Smooth muscle cell of the pulmonary artery (primary cell): ENCODE results near the gene MYO1H. TPM values are rescaled to one million over a fixed set of nuclear protein-coding genes. Genes with fewer than 3 reads are reported as not detected.

Experiments used
- total RNA-seq: library from RNA; depleted of rRNA; stranded (reverse); fragments of >200 nt; gene quantifications from 2 replicates; pipeline ENCODE4 v1.2.3, GENCODE V29; 2014

MYO1H gene
- not detected in 2 replicates for total RNA-seq

GRCh38 chr12:109347589-109347988, at the start of gene MYO1H:
MYO1H (plus strand) TSS chr12:109347900; CDS start chr12:109347961, 61 bp downstream.

GRCh38 chr12:109308534-109309380, 38.9 kb upstream of the MYO1H start, which contains the start of gene FOXN4:
FOXN4 (minus strand) TSS chr12:109309284; CDS start chr12:109308321, 963 bp downstream.

GRCh38 chr12:109477185-109477962, 129.7 kb downstream of the MYO1H start, which contains the start of the genes KCTD10 and UBE3B:
KCTD10 (minus strand) TSS chr12:109477300; CDS start chr12:109477262, 38 bp downstream.
UBE3B (plus strand) TSS chr12:109477634; CDS start chr12:109483552, 5,918 bp downstream.

Other genes with a start within 250 kb of the MYO1H start
- 2.2 and 5.2 TPM in 2 replicates for gene ACACB, start 231.3 kb upstream of the MYO1H start, total RNA-seq
- not detected in 2 replicates for gene FOXN4, start 38.6 kb upstream of the MYO1H start, total RNA-seq
- 52.2 and 80.9 TPM in 2 replicates for gene KCTD10, start 129.4 kb downstream of the MYO1H start, total RNA-seq
- 62.2 and 65.1 TPM in 2 replicates for gene UBE3B, start 129.7 kb downstream of the MYO1H start, total RNA-seq
- 20.3 and 21.2 TPM in 2 replicates for gene MMAB, start 225.6 kb downstream of the MYO1H start, total RNA-seq
- 8.9 and 12.4 TPM in 2 replicates for gene MVK, start 225.9 kb downstream of the MYO1H start, total RNA-seq